Brain pericyte (primary cell): ENCODE results near the gene DSG3.
"Not testable (repeated sequence)": the region's sequence is repeated elsewhere in the genome, so short reads cannot be mapped to it uniquely, and the experiment has no call there.

Experiments used
- DNase-seq: peaks from one replicate; pipeline ENCODE4 v3.0.0-alpha.2; 2012; ENCODE audit warnings: low read depth, low spot score

The DSG3 gene

DNA sequence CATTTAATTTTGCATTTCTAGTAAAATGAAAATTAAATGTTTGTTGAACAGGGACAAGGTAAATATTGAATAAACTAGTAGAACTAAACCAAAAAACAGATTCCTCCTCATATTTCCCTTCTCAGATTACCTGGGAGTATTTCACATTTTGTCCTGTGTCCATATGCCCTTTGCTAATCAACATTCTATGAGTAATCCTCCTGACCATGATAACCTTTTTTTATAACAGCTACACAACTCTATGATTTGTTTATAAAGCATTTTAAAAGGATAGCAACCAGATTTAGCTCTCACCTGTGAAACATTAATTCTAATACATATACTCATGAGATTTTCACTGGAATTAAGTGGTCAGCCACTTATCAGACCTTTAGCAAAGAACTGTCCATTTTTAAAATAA is 43.3 kb downstream of the DSG3 start:
- DNase-seq, result no peak

DNA sequence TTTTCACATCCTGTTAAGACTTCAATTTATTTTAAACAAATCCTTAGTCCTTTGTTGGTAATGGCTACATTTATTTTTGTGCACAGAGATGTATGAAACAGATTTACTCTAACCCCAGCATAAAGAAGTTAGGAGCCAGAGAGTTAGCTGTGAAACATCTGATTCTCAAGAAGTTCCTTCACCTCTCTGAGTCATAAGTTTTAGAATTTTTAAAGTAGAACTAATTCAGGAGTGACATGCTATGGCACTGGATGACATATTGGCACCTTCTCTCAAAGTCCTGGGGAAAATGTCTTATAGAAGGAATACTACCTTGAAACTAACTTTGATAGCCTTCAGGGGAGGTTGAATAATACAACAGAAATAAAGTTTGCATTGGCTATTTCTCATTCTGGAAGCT is 44.0 kb downstream of the DSG3 start:
- DNase-seq, result no peak

DNA sequence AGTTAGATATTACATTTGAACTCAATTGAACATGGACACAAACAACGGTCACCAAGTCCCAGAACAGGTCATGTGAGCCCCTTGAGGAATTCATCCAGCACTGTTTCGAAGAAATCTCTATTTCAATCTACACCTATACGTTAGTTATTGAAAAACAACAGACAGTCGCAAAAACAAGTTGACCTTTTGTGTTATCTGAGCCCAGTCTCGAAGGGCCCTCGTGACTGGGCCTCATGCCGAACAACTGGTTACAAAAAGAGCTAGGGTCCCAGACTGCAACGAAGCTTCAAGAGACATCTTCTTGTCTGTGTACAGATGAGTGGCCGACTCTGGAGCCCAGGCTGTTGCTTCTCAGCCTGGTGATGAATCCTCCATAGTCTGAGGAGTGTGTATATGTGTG is 45.1 kb downstream of the DSG3 start:
- DNase-seq, result no peak

DNA sequence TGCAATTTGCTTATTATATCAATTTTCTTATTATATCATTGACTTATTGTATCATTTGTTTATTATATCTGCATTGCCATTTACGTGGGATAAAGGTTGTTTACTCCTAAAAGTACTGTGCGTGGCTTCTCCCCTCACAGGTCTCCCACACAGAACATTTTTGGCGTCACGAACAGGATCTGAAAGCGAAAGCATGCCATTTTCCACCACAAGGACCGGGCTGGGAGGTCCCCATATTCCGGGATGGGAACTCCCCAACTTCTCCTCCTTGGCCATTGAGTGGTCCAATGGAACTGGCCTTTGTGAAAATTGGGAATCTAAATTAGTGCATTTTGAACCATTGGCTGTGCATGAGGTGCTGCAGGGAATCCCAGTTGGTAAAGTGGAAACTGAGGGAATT is 45.6 kb downstream of the DSG3 start:
- DNase-seq, result no peak

DNA sequence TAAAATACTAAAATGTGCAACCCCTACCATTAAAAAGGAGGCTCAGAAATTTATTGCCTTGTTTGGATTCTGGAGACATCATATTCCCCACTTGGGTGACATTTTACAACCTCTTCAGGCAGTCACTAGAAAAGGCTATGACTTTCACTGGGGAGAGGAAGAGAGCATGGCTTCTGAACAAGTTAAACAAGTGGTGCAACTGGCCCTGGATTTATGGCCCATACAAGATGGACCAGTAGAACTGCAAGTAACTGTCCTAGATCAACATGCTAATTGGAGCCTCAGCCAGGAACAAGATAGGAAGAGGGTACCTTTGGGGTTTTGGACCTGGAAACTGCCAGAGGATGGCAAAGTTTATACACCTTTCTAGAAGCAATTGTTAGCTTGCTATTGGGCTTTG is 46.4 kb downstream of the DSG3 start:
- no peak for DNase-seq

DNA sequence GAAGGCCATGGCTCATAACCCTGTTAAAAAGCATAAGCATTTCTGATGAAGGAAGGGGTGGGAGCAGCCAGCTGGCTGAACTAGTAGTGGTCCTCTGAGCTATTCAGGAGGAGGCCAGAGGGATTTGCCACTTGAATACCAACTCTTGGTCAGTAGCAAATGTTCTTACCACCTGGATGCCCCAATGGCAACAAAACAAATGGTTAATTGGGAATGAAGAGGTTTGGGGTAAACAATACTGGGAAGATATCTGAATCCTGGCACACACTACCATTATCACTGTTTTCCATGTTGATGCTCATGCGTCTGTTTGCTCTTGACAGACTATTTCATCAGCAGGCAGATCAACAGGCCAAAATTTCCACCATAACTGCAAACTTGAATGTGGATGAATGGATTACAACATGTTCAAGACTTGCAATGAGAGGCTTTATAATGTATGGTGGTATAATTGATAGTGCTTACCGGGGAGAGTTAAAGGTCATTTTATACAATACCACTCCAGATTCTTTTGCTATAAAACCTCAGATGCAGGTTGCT is 47.2 kb downstream of the DSG3 start:
- not testable (repeated sequence) for DNase-seq

DNA sequence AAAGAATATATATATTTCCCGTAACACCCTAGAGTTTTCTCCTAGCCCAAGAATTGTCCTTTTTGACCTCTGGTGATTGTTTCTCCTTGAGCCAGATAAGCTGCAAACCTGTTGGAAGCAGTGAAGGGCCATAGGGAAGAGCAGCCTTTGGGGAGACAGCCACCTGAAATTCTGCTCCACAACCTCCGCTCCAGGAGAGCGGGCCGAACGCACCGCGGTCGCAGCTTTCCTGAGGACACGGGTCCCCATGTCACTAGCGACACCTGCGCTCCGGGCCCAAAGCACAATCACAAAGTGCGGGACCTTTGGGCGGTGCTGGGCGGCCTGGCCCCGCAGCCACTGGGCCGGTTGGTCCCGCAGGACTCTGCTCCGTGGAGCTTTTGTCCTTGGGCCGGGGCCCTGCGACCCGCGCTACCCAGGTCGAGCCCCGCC is 49.9 kb downstream of the DSG3 start:
- no peak for DNase-seq

DNA sequence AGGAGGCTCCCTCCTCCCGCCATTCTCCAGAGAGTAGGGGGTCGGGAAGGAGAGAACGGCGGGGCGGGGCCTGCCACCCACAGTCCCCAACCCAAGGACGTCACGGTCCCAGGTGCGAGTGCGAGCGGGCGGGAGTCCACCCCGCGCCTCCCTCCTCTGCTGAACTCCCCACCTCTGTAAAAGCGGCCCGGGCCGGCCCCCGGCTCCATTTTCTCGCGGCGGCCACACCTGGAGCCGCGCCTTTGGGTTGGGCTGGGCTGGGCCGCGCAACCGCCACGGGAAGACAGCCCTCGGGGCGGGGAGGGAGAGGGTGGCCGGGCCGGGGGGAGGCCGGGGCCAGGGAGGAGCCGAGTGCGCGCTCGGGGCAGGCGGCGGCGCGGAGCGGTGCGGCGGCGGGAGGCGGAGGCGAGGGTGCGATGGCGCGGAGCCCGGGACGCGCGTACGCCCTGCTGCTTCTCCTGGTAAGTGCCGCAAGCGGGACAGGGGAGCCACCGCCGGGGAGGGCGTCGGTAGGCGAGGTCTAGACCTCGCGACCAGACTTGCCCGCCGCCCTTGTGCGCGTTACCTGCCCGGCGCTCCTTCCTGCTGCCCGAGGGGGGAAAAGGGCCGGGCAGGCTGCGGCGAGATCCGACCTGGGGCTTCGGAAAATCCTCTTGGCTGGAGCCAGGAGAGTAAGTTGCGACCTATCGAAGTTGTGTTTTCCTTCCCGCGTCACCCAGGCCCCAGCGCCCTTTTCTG is 50.5 kb downstream of the DSG3 start, which contains the start of gene DSG2:
DSG2 (plus strand) TSS at position 342 of the 738 bp plus-strand sequence; CDS start at position 417, 75 bp downstream.
- DNase-seq, result no peak

DNA sequence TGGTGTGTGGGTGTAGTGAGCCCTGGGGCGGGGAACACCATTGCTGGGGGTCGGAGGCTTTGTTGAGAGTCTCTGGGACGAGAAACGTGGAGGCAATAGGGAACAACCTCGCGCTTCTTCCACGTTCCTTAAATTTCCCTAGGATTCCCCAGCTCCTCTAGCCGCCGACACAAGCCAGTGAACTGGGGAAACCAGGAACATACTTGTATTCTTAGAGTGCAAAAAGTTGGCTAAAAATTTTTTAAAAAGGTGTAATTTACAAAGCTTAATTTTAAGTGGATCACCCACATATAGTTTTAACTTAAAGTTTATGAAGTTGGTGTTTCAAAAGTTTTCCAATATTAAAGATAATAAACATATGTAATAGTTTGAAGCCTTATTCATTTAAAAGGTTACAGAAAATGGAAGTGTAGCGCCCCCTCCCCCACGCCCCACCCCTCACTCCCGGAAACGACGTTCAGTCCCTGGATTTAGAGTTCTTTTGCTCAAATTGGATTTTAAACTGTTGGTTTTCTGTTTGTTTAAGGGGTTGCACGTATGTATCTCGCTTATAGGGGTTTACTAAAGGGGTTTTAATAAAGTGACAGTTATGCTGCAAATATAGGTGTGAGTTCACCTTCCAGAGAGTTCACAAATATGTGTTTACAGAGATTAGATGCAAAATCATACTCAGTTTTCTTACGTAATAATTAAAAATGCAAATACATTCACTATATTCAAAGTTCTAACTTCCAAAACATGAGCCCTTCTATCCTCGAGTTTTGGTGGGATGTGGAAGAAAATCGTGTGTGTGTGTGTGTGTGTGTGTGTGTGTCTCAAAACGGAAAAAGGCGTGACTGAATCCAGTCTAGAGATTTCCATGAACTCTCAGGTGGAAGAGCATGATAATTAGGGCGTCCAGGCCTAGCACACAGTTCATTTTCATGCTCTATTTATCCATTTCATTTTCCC is 51.3 kb downstream of the DSG3 start:
- DNase-seq, result no peak

DNA sequence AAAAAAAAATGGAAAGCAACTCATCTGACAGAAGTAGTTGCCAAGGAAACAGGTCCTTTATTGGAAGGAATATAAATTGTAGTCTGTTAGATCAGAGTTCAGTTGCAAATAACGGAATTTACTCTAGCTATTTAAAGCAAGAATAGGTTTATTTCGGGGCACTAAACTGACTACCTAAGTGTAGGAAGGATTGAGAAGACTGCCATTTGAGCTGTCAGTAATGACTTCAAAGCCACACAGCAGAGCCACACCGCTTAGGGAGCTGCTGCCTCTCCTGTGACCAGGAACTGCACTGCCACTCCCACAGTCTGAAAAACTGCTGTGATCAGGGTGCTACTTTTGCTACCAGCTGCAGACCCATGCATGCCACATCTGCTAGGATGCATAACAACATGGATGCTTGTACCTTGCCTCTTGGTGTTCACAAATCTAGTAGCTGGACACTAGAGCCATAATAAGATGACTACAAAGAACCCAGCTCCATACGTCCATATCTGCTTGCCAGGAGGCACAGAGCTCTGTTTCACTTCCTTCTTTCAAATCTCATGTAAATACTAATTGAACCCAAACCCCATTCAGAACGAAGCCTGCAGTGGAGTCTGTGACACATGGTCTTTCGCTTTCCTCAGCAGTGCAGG is 52.6 kb downstream of the DSG3 start:
- DNase-seq, result no peak

DNA sequence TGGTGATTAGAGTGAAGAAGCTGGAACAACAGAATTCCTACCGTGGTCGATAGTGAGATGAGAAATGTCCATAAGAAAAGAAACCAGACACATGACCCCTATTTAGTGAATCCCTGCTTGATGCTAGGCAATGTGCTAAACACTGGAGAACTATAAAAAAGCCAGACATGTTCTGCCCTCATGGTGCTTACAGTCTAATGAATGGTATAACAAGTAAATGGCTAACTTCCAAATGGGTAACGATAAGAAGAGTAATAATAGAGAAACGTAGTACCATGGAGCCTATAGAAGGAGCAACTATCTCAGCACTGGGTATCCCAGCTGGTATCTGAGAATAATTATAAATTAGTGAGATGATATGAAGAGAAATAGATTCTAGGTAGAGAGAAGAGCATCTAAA is 55.5 kb downstream of the DSG3 start:
- no peak for DNase-seq

DNA sequence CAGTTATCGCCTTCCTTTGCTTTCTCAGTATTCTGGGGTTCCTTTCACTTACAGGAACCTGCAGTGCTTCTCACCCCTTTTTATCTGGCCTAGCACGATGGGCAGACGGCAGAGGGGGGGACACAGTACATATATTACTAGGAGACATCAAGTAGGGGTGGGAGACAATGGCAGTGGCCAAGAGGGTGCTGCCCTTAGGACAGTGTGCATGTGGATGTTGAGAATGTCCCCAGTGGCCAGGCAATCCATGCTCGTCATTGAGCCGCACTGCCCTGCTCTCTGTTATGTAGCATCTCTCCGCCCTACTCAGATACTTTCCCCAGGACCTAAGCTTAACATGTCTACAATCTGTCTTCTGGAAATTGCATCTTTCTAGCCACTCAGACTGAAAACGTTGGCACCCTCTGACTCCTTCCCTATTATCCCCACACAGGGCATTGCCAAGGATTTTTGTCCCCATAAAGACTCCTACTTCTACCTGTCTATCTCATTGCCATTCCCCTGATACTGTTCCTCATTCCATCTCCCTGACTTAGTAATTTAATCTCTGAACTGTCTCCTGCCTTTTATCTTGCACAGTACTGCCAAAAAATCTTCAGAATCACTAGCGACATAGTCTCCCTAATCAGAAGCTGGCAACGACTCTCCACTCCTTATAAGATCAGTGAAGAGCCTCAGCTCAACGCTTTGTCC is 57.1 kb downstream of the DSG3 start:
- no peak for DNase-seq

DNA sequence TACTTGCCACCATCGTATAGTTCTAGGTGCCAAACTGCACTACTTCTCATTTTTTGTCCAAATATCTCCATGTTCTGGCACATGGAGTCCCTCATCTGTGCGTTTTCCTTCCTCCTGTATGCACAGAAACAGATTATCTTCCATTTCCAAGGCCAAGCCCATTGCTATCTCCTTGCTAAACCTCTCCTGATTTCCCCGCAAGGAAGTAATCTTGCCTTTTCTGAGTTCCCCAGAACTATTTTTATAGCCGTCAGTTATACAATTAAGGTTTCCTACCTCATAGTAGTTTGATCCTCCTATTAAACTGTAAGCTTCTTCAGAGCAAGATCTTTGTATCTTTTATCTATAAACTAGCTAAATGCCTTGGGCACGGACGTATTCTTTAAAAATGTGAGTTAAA is 57.6 kb downstream of the DSG3 start:
- DNase-seq, result no peak

DNA sequence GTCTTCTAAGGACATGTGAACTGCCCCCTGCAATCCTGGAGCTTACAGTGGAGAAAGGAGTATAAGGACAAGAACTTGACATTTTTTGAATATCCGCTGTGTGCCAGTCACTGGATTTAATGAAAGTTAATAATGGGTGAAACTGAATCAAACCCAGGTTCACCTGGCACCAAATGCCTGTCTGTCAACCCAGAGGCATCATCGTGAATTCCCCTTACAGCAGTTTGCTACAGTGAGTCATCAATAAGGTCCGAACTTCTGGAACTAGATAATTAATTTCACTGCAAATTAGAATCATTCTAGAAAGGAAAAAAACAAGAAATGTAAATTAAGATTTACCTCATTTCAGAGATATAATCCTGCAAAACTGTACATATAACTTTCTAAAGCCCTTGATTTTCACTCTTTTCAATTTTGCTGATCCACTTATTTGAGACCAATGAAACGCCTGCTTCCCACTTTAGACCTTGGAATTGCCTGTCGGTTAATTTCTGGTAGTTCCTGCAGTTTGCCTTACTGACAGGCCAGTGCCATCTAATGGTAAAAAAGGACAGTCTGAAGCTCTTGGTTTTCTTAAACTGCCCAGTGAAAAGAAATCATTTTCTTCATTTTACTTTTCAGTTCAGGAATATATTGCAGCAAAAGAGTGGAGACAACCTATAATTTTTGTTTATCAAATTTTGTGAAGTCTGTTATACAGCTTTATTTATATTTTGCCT is 58.6 kb downstream of the DSG3 start:
- no peak for DNase-seq

DNA sequence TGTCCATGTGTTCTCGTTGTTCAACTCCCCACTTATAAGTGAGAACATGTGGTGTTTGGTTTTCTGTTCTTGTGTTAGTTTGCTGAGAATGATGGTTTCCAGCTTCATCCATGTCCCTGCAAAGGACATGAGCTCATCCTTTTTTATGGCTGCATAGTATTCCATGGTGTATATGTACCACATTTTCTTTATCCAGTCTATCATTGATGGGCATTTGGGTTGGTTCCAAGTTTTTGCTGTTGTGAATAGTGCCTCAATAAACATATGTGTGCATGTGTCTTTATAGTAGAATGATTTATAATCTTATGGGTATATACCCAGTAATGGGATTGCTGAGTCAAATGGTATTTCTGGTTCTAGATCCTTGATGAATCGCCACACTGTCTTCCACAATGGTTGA is 59.6 kb downstream of the DSG3 start:
- DNase-seq, result not testable (repeated sequence)

DNA sequence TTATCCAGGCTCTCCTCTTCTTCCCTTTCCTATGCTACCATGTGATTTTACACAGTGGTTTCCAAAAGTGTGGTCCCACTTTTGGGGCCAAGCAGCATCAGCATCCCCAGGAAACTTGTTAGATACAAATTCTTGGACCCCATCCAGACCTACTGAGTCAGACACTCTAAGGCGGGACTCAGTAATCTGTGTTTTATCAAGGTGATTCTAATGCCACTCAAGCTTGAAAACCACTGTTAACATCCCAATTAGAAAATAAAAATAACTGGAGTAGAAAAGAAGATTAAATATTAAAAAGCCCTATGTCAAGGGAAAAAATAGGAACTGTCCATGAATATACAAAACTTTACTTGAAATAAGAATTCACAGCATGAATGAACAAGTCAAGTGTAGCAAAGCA is 61.2 kb downstream of the DSG3 start:
- no peak for DNase-seq

DNA sequence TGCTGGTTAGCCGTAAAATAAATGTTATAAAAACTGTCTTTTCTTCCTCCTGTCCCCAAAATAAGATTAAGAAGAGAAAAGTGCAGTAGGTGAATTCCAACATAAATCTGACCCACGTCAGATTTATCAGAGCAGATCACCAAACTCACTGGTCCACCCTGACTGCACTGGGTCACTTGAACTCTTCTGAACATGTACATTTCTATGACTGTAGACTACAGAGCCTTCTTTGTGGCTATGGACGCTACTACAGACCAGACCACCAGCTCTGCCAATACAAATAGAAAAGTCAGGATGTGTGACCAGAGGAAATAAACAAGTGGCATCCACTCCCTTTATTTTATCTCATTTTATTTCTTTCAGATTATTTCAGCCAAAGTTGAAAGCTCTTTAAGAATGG is 62.0 kb downstream of the DSG3 start:
- no peak for DNase-seq

DNA sequence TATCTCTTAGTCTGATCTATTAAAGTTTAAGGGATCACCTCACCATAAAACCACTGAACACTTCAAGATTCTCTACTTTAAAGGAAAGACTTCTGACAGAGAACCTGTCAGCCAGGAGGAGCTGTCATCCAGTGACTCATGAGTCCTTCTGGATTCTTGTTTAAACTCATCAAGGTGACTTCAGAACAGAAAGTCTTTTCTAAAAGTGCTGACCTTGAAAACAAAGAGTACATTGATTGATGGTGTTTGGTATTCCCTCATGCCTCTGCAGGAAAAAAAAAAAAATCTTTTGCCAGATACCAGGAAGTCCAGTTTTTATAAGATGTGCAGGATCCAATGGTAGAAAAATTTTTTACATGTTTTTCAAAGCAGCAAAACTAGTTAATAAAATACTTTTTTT is 62.8 kb downstream of the DSG3 start:
- DNase-seq, result no peak

DNA sequence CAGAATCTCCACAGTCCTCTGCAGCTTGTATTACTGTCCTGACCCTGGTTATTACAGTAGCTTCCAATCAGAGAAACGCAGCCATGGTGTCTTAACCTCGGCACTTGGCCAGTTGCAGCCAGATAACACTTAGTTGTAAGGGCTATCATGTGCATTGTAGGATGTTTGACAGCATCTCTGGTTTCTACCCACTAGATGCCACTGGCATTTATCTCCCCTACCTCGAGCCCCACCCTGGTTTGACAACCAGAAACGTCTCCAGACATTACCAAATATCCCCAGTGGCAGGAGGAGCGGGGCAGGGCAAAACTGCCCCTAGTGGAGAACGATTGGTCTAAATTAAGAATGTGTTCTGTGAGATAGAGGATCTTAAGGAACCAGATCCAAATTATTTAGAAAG is 63.6 kb downstream of the DSG3 start:
- no peak for DNase-seq

DNA sequence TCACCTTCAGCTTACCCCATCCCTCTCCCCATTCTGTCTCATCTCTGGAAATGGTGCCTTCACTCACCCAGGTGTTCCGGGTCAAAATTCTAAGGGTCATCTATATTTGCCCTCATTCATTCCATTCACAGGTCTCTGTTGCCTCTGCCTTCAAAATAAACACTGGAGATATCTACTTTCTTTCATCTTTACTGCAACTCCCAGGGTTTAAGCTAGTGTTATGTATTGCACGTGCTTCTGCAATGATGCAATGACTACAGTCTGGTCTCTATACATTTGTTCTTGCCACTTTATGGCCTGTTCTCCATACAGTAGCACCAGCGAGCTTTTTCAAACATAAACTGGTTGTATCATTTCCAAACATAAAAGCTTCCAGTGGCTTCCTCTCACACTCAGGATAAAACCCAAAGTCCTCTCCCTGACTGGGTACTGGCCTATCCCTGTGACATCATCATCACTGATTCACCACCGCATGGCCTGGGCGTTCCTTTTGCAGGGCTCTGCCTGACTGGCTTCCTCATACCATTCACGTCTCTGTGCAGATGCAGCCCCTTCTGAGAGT is 64.7 kb downstream of the DSG3 start:
- no peak for DNase-seq
